HFF-Myc (cell line): Measurements from ENCODE around the gene CDH1.
"Not testable (repeated sequence)": the region's sequence is repeated elsewhere in the genome, so short reads cannot be mapped to it uniquely, and the experiment has no call there.

Experiments
- DNase-seq: peaks from one replicate; pipeline ENCODE4 v3.0.0-alpha.2; 2011; ENCODE audit warnings: low read depth; ENCODE audit errors: extremely low read depth
- H3K4me3 ChIP-seq: replicated peaks from 2 replicates; pipeline ENCODE4 v1.5.1; 2011; ENCODE audit warnings: low read depth, mild to moderate bottlenecking, control low read depth, low read length
- TF ChIP-seq, protein P1 (sequence below): IDR thresholded peaks from 2 replicates; pipeline ENCODE4 v1.5.1; 2012; ENCODE audit warnings: mild to moderate bottlenecking, low read depth, low read length, control low read depth; ENCODE audit errors: missing control alignments

The CDH1 gene

DNA sequence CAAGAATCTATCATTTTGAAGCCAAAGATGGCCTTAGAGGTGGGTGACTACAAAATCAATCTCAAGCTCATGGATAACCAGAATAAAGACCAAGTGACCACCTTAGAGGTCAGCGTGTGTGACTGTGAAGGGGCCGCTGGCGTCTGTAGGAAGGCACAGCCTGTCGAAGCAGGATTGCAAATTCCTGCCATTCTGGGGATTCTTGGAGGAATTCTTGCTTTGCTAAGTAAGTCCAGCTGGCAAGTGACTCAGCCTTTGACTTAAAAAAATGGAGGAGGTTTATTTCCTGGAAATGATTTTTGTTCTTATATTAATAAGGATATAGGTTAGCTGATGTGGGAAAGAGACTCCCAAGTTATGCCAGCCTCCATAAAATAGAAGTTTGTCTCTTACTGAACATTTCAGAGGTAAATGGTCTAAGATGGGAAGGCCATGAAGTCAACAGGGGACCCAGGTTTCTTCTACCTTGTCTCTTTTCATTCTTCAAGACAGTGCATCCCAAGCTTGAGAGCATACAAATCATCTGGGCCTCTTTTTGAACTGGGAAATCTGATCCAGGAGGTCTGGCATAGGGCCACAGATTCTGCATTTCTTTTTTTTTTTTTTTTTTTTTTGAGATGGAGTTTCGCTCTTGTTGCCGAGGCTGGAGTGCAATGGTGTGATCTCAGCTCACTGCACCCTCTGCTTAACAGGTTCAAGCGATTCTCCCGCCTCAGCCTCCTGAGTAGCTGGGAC lies 86.5 kb downstream of the CDH1 start:
- DNase-seq, result peak; percentile 65
- no peak overlapping the region for H3K4me3 ChIP-seq
- TF ChIP-seq, protein P1, sequence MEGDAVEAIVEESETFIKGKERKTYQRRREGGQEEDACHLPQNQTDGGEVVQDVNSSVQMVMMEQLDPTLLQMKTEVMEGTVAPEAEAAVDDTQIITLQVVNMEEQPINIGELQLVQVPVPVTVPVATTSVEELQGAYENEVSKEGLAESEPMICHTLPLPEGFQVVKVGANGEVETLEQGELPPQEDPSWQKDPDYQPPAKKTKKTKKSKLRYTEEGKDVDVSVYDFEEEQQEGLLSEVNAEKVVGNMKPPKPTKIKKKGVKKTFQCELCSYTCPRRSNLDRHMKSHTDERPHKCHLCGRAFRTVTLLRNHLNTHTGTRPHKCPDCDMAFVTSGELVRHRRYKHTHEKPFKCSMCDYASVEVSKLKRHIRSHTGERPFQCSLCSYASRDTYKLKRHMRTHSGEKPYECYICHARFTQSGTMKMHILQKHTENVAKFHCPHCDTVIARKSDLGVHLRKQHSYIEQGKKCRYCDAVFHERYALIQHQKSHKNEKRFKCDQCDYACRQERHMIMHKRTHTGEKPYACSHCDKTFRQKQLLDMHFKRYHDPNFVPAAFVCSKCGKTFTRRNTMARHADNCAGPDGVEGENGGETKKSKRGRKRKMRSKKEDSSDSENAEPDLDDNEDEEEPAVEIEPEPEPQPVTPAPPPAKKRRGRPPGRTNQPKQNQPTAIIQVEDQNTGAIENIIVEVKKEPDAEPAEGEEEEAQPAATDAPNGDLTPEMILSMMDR, result no peak

DNA sequence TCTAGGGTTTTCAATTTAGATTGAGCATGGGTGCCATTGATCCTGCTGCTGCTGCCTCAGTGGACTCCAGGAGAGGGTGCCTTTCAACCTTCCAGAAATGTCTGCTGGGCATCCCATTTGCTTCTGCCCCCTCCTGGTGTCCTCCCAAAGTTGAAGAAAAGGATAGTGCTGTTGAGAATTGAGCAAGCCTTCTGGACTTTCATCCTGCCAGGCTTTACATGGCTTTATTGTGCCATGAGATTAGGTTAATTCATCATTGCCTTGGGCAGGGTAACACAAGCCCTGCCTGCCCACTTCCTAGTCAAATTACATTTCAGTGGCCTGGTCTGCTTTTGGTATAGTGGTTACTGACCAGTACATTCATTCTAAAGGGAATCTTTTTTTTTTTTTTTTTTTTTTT lies 88.3 kb downstream of the CDH1 start:
- H3K4me3 ChIP-seq, result no peak overlapping the region
- TF ChIP-seq, protein P1, result no peak
- no peak for DNase-seq

DNA sequence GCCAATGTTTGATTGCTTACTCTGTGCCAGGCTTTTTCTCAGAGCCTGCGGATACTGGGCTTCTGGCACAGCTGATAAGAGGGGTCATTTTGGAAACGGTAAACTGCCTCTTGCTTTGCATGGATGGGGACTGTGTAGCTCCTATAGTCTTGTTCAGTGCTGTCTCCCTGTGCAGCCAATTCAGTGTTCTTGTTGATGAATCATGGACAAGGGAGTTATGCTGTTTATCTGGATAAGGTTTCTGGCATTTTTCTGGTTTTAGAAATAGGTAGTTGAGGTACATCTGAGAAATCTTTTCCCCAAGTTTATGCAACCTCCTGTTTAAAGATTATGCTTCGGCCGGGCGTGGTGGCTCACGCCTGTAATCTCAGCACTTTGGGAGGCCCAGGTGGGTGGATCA lies 89.6 kb downstream of the CDH1 start:
- no peak for DNase-seq
- H3K4me3 ChIP-seq, result no peak overlapping the region
- TF ChIP-seq, protein P1, result no peak

DNA sequence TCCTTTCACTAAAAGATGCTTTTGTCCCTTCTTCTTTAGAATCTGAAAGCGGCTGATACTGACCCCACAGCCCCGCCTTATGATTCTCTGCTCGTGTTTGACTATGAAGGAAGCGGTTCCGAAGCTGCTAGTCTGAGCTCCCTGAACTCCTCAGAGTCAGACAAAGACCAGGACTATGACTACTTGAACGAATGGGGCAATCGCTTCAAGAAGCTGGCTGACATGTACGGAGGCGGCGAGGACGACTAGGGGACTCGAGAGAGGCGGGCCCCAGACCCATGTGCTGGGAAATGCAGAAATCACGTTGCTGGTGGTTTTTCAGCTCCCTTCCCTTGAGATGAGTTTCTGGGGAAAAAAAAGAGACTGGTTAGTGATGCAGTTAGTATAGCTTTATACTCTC lies 96.2 kb downstream of the CDH1 start:
- no peak for DNase-seq
- H3K4me3 ChIP-seq, result no peak overlapping the region
- TF ChIP-seq, protein P1, result no peak

DNA sequence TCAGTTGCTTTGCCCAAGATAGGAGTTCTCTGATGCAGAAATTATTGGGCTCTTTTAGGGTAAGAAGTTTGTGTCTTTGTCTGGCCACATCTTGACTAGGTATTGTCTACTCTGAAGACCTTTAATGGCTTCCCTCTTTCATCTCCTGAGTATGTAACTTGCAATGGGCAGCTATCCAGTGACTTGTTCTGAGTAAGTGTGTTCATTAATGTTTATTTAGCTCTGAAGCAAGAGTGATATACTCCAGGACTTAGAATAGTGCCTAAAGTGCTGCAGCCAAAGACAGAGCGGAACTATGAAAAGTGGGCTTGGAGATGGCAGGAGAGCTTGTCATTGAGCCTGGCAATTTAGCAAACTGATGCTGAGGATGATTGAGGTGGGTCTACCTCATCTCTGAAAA lies 97.5 kb downstream of the CDH1 start:
- TF ChIP-seq, protein P1, result no peak
- no peak overlapping the region for H3K4me3 ChIP-seq
- DNase-seq, result no peak

DNA sequence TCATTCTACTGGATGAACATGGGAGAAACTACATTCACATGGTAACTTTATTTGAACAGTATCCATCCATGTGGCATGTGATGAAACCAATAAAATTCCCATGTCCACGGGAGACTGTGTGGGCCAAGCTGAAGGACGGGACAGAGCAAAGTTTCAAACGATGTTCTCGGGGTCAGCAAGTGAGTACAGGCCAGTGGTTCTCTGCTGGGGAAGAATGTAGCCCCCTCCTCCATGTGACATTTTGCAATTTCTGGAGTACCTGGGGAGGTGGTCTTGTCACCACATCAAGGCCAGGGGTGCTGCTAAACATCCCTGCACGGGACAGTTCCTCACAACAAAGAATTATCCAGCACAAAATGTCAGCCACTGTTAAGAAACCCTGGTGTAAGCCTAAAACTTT lies 98.9 kb downstream of the CDH1 start:
- no peak overlapping the region for H3K4me3 ChIP-seq
- DNase-seq, result no peak
- TF ChIP-seq, protein P1, result no peak

DNA sequence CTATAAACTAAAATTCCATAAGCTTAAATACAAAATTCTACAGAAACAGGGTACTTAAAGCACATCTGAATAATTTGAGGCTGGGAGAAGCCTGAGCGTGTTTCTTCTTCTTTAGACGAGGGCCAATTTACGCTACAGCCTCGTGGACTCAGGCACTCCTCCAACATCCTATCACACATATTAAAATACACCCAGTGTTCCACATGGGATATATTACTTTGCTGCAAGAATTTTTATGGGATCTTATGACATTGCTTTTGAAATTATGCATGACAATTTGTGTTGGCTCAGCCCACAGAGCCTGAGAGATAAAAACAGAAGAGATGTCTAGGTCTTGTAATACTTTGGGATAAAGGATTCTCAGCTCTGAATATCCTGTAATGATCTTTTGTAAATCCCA lies 102.7 kb downstream of the CDH1 start:
- no peak for DNase-seq
- H3K4me3 ChIP-seq, result no peak overlapping the region
- TF ChIP-seq, protein P1, result no peak

DNA sequence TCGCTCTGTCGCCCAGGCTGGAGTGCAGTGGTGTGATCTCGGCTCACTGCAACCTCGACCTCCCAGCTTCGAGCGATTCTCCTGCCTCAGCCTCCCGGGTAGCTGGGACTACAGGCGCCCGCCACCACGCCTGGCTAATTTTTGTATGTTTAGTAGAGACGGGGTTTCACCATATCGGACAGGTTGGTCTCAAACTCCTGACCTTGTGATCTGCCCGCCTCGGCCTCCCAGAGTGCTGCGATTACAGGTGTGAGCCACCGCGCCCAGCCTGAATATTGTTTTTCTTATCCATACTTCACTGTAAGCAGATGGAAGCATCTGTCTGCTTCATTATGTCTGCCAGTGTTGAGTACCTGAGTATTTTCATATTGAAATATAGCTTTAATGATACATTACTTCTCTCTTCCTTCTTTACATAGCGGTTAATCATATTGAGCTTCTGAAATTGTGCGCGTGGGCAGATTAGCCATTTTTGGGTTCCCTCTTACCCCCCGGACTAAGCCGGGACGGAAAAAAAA lies 105.9 kb downstream of the CDH1 start:
- not testable (repeated sequence) for DNase-seq
- peak overlapping the region; percentile 95 for H3K4me3 ChIP-seq
